Measurements from ENCODE around the gene TOP1. TPM values are rescaled to one million over a fixed set of nuclear protein-coding genes. Genes with fewer than 3 reads are reported as not detected.
"Not testable (repeated sequence)": the region's sequence is repeated elsewhere in the genome, so short reads cannot be mapped to it uniquely, and the experiment has no call there.

TOP1 gene
- total RNA-seq, 1 experiment from 2014 or later = 29.1 TPM

- Histone ChIP-seq H3K79me2 (ENCODE audit: low read length) (peaks cover 16% of the 10 kb centered on the region; the same call in 1 of the 2 replicates), H3K4me1 (ENCODE audit: insufficient read depth, low read length) (peaks cover 50% of the 10 kb centered on the region), H3K4me3 (ENCODE audit: low read length) (peak overlapping the region; percentile 49), H3K9me3 (ENCODE audit: low read length) (no peaks in the 10 kb centered on the region), H3K27me3 (ENCODE audit: low read length) (no peaks in the 10 kb centered on the region), H4K20me1 (ENCODE audit: low read length) (no peaks in the 10 kb centered on the region), H3F3A (ENCODE audit: low read length, unreplicated experiment) (peaks cover 19% of the 10 kb centered on the region), H3K4me2 (ENCODE audit: low read length) (peak overlapping the region; percentile 75), H3K36me3 (ENCODE audit: low read depth, low read length) (peaks cover 3% of the 10 kb centered on the region; the same call in 1 of the 2 replicates), H3K9me2 (replicated peaks; ENCODE audit: low read length) (no peaks in the 10 kb centered on the region), H3K27ac (ENCODE audit: low read length) (peak overlapping the region; percentile 99), H2AFZ (ENCODE audit: low read length) (peak overlapping the region; percentile 70), H3K9ac (ENCODE audit: low read length) (peak overlapping the region; percentile 85)
- BruUV-seq (replicated peaks) = no TSS peak
- intact Hi-C loops (cut with micrococcal nuclease) = loop anchor here (1.0 kb wide), 3 partner anchors 25 to 69 kb away; partner anchors contain the start of gene TOP1
- ATAC-seq (peak; percentile 71), DNase-seq (peak; percentile 99)
- POLR2A ChIA-PET (ENCODE audit: unreplicated experiment) = no interaction called here
- TF ChIP-seq EZH2phosphoT487 (IDR thresholded peaks at IDR 0.05; ENCODE audit: borderline replicate concordance, low read length) (no peak), EZH2 (IDR thresholded peaks at IDR 0.05; ENCODE audit: low read length, unreplicated experiment) (no peak), CTCF (conservative IDR thresholded peaks at IDR 0.05; ENCODE audit: low read depth, low read length) (no peak)
- CTCF ChIA-PET = interaction anchor here (1.5 kb wide), 1 partner anchor 12 kb away, joined by 5 read pairs; no protein-coding TSS in a partner anchor
Observed at GRCh38 chr20:41003143-41003935, 25.3 kb upstream of the TOP1 start.

- H3K79me2 ChIP-seq (ENCODE audit: low read length) = peaks cover 16% of the 10 kb centered on the region; the same call in 1 of the 2 replicates
- H3K27me3 ChIP-seq (ENCODE audit: low read length); POLR2A ChIA-PET (ENCODE audit: unreplicated experiment); ATAC-seq; CTCF ChIA-PET; DNase-seq; H2AFZ ChIP-seq (ENCODE audit: low read length); H4K20me1 ChIP-seq (ENCODE audit: low read length); H3K9me2 ChIP-seq (replicated peaks; ENCODE audit: low read length); H3K9me3 ChIP-seq (ENCODE audit: low read length); H3K36me3 ChIP-seq (ENCODE audit: low read depth, low read length): not testable (repeated sequence)
- peaks cover 54% of the 10 kb centered on the region for H3K4me1 ChIP-seq (ENCODE audit: insufficient read depth, low read length)
- peak overlapping the region; percentile 75 for H3K4me2 ChIP-seq (ENCODE audit: low read length)
- H3K4me3 ChIP-seq (ENCODE audit: low read length) = peak overlapping the region; percentile 49
- H3K27ac ChIP-seq (ENCODE audit: low read length) = peak overlapping the region; percentile 99
- intact Hi-C loops (cut with micrococcal nuclease) = loop anchor here (1.0 kb wide), 3 partner anchors 24 to 68 kb away; partner anchors contain the start of gene TOP1
- TSS peak; percentile 85 for BruUV-seq (replicated peaks)
- H3K9ac ChIP-seq (ENCODE audit: low read length) = peak overlapping the region; percentile 85
- peaks cover 19% of the 10 kb centered on the region for H3F3A ChIP-seq (ENCODE audit: low read length, unreplicated experiment)
Observed at GRCh38 chr20:41003936-41004294, 24.7 kb upstream of the TOP1 start.

- CTCF ChIA-PET = no interaction called here
- H3K9me2 ChIP-seq (replicated peaks; ENCODE audit: low read length) = no peaks in the 10 kb centered on the region
- intact Hi-C loops (cut with micrococcal nuclease) = no loop called here
- no peaks in the 10 kb centered on the region for H3K9me3 ChIP-seq (ENCODE audit: low read length)
- no peak overlapping the region for H2AFZ ChIP-seq (ENCODE audit: low read length)
- H4K20me1 ChIP-seq (ENCODE audit: low read length) = no peaks in the 10 kb centered on the region
- peak overlapping the region; percentile 75 for H3K4me2 ChIP-seq (ENCODE audit: low read length)
- TSS peak; percentile 66 for BruUV-seq (replicated peaks)
- H3K4me3 ChIP-seq (ENCODE audit: low read length) = peak overlapping the region; percentile 49
- H3K4me1 ChIP-seq (ENCODE audit: insufficient read depth, low read length) = peaks cover 57% of the 10 kb centered on the region
- TF ChIP-seq EZH2 (IDR thresholded peaks at IDR 0.05; ENCODE audit: low read length, unreplicated experiment) (no peak), EZH2phosphoT487 (IDR thresholded peaks at IDR 0.05; ENCODE audit: borderline replicate concordance, low read length) (no peak), CTCF (conservative IDR thresholded peaks at IDR 0.05; ENCODE audit: low read depth, low read length) (no peak)
- peaks cover 19% of the 10 kb centered on the region for H3F3A ChIP-seq (ENCODE audit: low read length, unreplicated experiment)
- no peaks in the 10 kb centered on the region for H3K27me3 ChIP-seq (ENCODE audit: low read length)
- peak; percentile 63 for DNase-seq
- ATAC-seq = no peak
- peak overlapping the region; percentile 99 for H3K27ac ChIP-seq (ENCODE audit: low read length)
- peaks cover 16% of the 10 kb centered on the region; the same call in 1 of the 2 replicates for H3K79me2 ChIP-seq (ENCODE audit: low read length)
- H3K9ac ChIP-seq (ENCODE audit: low read length) = peak overlapping the region; percentile 85
- H3K36me3 ChIP-seq (ENCODE audit: low read depth, low read length) = peaks cover 3% of the 10 kb centered on the region; the same call in 1 of the 2 replicates
- POLR2A ChIA-PET (ENCODE audit: unreplicated experiment) = interaction anchor here (0.6 to 1.0 kb wide), 3 partner anchors 14 to 325 kb away, joined by 3 to 4 read pairs (median 3); no protein-coding TSS in a partner anchor
Observed at GRCh38 chr20:41004531-41005360, 23.9 kb upstream of the TOP1 start.

All from PC-3 (cell line).